GM18867 (cell line): Measurements from ENCODE around the gene C13orf42.

Experiments used
- ATAC-seq: cut with Tn5 transposase; IDR thresholded peaks from one replicate; pipeline ENCODE4 v1.9.1; 2021; ENCODE audit warnings: mild to moderate bottlenecking, moderate library complexity; ENCODE audit not compliant: unreplicated experiment

C13orf42 gene

DNA sequence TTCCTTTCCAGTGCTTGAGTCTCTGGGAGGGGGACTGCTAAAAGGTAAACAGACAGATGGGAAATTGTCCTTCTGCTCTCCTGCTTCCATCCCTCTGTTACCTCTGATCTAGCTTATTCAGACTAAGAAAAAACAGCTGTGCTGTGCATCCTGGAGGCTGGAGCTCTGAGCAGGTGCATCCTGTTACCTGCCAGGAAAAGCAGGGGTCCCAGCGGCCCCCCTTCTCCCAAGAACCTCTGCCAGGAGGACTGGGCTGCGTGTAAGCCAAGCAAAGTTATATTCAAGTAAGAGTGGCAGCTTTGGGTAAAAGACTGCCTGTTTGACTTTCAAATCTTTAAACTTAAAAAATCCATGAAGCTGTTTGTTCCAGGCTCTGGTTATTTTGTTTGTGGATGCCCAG lies 75.1 kb downstream of the C13orf42 start:
- ATAC-seq = no peak

DNA sequence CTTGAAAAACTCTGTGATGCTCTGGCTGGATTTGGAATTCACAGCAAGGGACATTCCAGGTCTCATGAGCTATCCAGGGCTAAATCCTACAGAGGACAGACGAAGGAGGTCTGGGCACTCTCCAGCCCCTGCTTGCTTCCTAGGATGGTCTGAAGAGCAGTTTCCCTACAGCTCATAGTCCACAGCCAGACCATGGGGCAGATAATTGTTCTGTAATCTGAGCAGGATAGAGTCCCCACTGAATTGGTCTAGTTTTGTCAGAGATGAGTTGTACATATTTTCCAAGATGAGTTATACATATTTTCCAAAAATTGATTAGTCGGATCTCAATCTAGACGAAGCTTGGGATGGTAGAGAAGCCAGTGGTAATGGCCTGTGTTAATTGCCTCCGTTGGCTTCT lies 75.6 kb downstream of the C13orf42 start:
- no peak for ATAC-seq

DNA sequence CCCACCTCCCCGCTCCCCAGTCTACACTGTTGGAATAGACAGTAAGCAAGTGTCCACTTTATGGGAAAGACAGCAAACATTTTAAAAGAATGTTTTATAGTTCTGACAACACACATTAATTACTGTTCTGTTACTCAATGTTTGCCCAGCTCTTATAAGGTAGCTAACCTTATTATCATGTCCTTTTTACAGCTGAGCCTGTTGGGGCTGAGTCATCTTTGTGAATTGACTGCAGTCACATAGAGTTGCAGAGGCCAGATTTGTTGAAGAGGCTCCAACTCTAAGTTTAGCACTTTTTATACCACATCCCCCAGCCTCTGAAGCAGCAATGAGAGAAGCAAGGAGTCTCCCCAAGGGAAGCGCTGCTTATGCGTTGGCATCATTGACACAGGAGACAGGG lies 76.2 kb downstream of the C13orf42 start:
- no peak for ATAC-seq

DNA sequence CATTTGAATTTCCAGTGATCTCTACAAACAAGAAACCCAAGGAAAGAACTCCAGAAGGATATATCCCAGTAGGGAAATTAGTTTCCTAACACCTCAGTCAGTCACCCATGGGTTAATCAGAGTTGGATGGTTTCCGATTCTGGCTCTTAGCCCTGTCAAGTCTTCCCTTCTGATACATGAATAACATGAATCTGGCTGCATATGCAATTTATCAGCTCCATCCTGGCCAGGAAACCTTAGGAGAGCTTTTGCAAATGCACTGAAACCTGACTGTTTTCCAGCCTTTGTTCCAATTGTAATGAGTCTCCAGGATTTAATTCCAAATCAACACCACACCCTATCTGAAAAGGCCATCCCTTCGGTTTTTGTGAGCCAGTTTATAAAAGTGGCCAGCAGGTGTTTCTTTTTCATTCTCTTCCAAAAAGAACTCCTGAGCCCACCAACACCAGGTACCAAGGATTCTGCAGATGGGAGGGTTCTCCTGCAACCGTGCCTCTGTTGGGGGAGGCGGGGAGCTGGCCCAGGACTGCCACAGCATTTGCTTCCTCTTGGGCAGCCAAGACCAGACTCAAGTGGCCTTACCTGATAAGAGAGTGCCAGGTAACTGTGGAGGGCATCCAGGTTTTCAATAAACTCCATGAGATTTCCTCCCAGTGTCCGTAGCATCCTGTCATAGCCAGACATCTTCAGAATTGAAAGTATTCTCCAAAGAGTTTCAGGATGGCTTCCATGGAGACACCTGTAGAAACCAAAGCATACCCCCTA lies 77.5 kb downstream of the C13orf42 start:
- no peak for ATAC-seq

DNA sequence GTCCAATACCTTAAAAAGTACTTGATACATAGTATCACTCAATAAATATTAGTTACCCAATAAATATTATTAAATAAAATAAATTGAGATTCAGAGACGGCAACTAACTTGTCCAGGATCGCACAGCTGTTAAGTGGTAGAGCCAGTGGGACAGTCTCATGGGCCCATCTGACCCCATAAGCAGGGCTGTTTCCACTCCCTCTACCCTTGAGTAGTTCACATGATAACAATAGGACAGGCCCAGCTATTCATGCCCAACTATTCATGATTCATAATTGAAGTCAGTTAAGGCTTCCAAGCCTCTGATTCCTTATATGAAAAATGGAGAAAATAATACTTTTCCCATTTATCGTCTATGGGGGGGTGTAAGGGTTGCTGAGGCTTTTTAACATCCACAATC lies 78.2 kb downstream of the C13orf42 start:
- ATAC-seq = no peak
